Mesenchymal stem cell (in vitro differentiated cells and primary cell): ENCODE data around the gene GAPDHS.

Source experiments
- DNase-seq: peaks from one replicate; pipeline ENCODE4 v3.0.0-alpha.2; 2013
- H2AFZ ChIP-seq: one replicate; pipeline ENCODE4 v1.6.1; 2013; ENCODE audit warnings: low read depth, mild to moderate bottlenecking, control low read depth, inconsistent platforms, low read length, moderate library complexity
- H2AK5ac ChIP-seq: 2 replicates; pipeline ENCODE4 v1.6.1; 2013; ENCODE audit warnings: low read length, moderate library complexity, mild to moderate bottlenecking, inconsistent platforms; ENCODE audit not compliant: severe bottlenecking
- H2BK120ac ChIP-seq: one replicate; pipeline ENCODE4 v1.6.1; 2013; ENCODE audit warnings: low read depth, mild to moderate bottlenecking, inconsistent platforms, low read length, moderate library complexity
- H2BK12ac ChIP-seq, 2 experiments: one replicate each; pipeline ENCODE4 v1.6.1; 2013; ENCODE audit warnings: inconsistent platforms in 2 of 2, low read length in 2 of 2, mild to moderate bottlenecking in 2 of 2, moderate library complexity in 2 of 2, control low read depth in 1 of 2
- H2BK15ac ChIP-seq: one replicate; pipeline ENCODE4 v1.6.1; 2013; ENCODE audit warnings: mild to moderate bottlenecking, low read depth, inconsistent platforms; ENCODE audit not compliant: poor library complexity, severe bottlenecking
- H2BK5ac ChIP-seq: 2 replicates; pipeline ENCODE4 v1.6.1; 2013; ENCODE audit warnings: low read depth, mild to moderate bottlenecking, low read length, control low read depth, inconsistent platforms; ENCODE audit not compliant: poor library complexity, severe bottlenecking
- H3K14ac ChIP-seq, 2 experiments: one replicate each; pipeline ENCODE4 v1.6.1; 2013; ENCODE audit warnings: inconsistent platforms in 2 of 2, low read length in 2 of 2, control low read depth in 1 of 2, mild to moderate bottlenecking in 1 of 2, moderate library complexity in 1 of 2
- H3K18ac ChIP-seq, 2 experiments: one replicate each; pipeline ENCODE4 v1.6.1; 2013; ENCODE audit warnings: inconsistent platforms in 2 of 2, low read length in 2 of 2, control low read depth in 1 of 2, low read depth in 1 of 2, mild to moderate bottlenecking in 1 of 2
- H3K23ac ChIP-seq, 2 experiments: one replicate each; pipeline ENCODE4 v1.6.1; 2013; ENCODE audit warnings: inconsistent platforms in 2 of 2, low read length in 2 of 2, mild to moderate bottlenecking in 2 of 2, moderate library complexity in 2 of 2, control low read depth in 1 of 2
- H3K27ac ChIP-seq: 2 replicates; pipeline ENCODE4 v1.5.1; 2013; ENCODE audit warnings: mild to moderate bottlenecking, moderate library complexity, low read length, control low read depth, inconsistent platforms; ENCODE audit not compliant: poor library complexity, severe bottlenecking
- H3K27me3 ChIP-seq, 2 experiments: 2 replicates each; pipeline versions ENCODE4 v1.6.1 to v1.7.0; 2013; ENCODE audit warnings: low read length in 2 of 2, mild to moderate bottlenecking in 2 of 2, moderate library complexity in 2 of 2, control low read depth in 1 of 2, inconsistent platforms in 1 of 2; ENCODE audit not compliant: control insufficient read depth in 1 of 2, insufficient read depth in 1 of 2
- H3K36me3 ChIP-seq, 2 experiments: 2 replicates each; pipeline versions ENCODE4 v1.6.1 to v1.7.0; 2013; ENCODE audit warnings: low read length in 2 of 2, control low read depth in 1 of 2, inconsistent platforms in 1 of 2, low read depth in 1 of 2, mild to moderate bottlenecking in 1 of 2; ENCODE audit not compliant: insufficient read depth in 2 of 2, control insufficient read depth in 1 of 2
- H3K4ac ChIP-seq, 2 experiments: one replicate each; pipeline ENCODE4 v1.6.1; 2013; ENCODE audit warnings: inconsistent platforms in 2 of 2, low read length in 2 of 2, mild to moderate bottlenecking in 2 of 2, moderate library complexity in 2 of 2, control low read depth in 1 of 2, low read depth in 1 of 2
- H3K4me1 ChIP-seq: 2 replicates; pipeline ENCODE4 v1.6.1; 2013; ENCODE audit warnings: low read depth, low read length, control low read depth; ENCODE audit not compliant: control insufficient read depth, insufficient read depth
- H3K4me2 ChIP-seq: 2 replicates; pipeline ENCODE4 v1.6.1; 2013; ENCODE audit warnings: low read length, mild to moderate bottlenecking, inconsistent platforms; ENCODE audit not compliant: poor library complexity, severe bottlenecking
- H3K4me3 ChIP-seq, 2 experiments: 2 replicates each; pipeline versions ENCODE4 v1.5.1 to v1.7.0; 2013; ENCODE audit warnings: low read length in 2 of 2, mild to moderate bottlenecking in 2 of 2, control low read depth in 1 of 2, low read depth in 1 of 2; ENCODE audit not compliant: insufficient read depth in 1 of 2
- H3K79me1 ChIP-seq: replicated peaks from 2 replicates; pipeline ENCODE4 v1.6.1; 2013; ENCODE audit warnings: mild to moderate bottlenecking, control low read depth, low read length, inconsistent platforms; ENCODE audit not compliant: poor library complexity, severe bottlenecking
- H3K9ac ChIP-seq: 2 replicates; pipeline ENCODE4 v1.7.0; 2013; ENCODE audit warnings: mild to moderate bottlenecking, low read length, moderate library complexity
- H3K9me3 ChIP-seq: 2 replicates; pipeline ENCODE4 v1.7.0; 2013; ENCODE audit warnings: mild to moderate bottlenecking, low read length; ENCODE audit not compliant: control insufficient read depth
- H4K8ac ChIP-seq: one replicate; pipeline ENCODE4 v1.6.1; 2013; ENCODE audit warnings: inconsistent platforms, mild to moderate bottlenecking, low read length, moderate library complexity
- H4K91ac ChIP-seq: one replicate; pipeline ENCODE4 v1.6.1; 2013; ENCODE audit warnings: mild to moderate bottlenecking, low read length, inconsistent platforms
- WGBS: methylation state at CpG from one replicate; pipeline ENCODE4 v1.1.7; 2013; ENCODE audit warnings: mixed read lengths; 5-methylcytosine and 5-hydroxymethylcytosine counted together

The GAPDHS gene

GRCh38 chr19:35559281-35559659, 26.0 kb downstream of the GAPDHS start:
- H3K4me1 ChIP-seq, result peaks cover 14% of the 10 kb centered on the region
- 87% methylated on average over 10 of the region's 11 CpGs for WGBS
- H3K23ac ChIP-seq, result peak overlapping the region in 1 of 2 experiments; percentile 37

GRCh38 chr19:35559781-35560180, 26.5 kb downstream of the GAPDHS start:
- no peaks in the 10 kb centered on the region for H3K36me3 ChIP-seq
- no peak overlapping the region for H3K27ac ChIP-seq
- no peak overlapping the region for H3K23ac ChIP-seq
- no peak overlapping the region for H2BK120ac ChIP-seq
- no peak overlapping the region for H4K8ac ChIP-seq
- H2AK5ac ChIP-seq, result no peak overlapping the region
- H2BK12ac ChIP-seq, result no peak overlapping the region
- H3K4me2 ChIP-seq, result no peak overlapping the region
- H2BK5ac ChIP-seq, result no peak overlapping the region
- no peak overlapping the region for H4K91ac ChIP-seq
- H3K79me1 ChIP-seq, result no peaks in the 10 kb centered on the region
- peaks cover 14% of the 10 kb centered on the region for H3K4me1 ChIP-seq
- no peak overlapping the region for H3K4me3 ChIP-seq
- no peak overlapping the region for H2AFZ ChIP-seq
- no peak overlapping the region for H3K9ac ChIP-seq
- no peak overlapping the region for H3K18ac ChIP-seq
- H3K14ac ChIP-seq, result no peak overlapping the region
- WGBS, result 89% methylated on average over 23 of the region's 23 CpGs
- H2BK15ac ChIP-seq, result no peak overlapping the region
- H3K4ac ChIP-seq, result no peak overlapping the region
- no peak for DNase-seq
- H3K9me3 ChIP-seq, result no peaks in the 10 kb centered on the region
- peaks cover 31 to 89% of the 10 kb centered on the region in 2 experiments for H3K27me3 ChIP-seq

More at GRCh38 chr19:35559281-35559659, 26.0 kb downstream of the GAPDHS start:
- no peaks in the 10 kb centered on the region for H3K9me3 ChIP-seq
- no peak overlapping the region for H2AK5ac ChIP-seq
- H3K36me3 ChIP-seq, result no peaks in the 10 kb centered on the region
- no peak overlapping the region for H3K4ac ChIP-seq
- H2AFZ ChIP-seq, result no peak overlapping the region
- no peak overlapping the region for H2BK15ac ChIP-seq
- H3K14ac ChIP-seq, result no peak overlapping the region
- H3K79me1 ChIP-seq, result no peaks in the 10 kb centered on the region
- DNase-seq, result no peak
- H2BK120ac ChIP-seq, result no peak overlapping the region
- H4K91ac ChIP-seq, result no peak overlapping the region
- no peak overlapping the region for H4K8ac ChIP-seq
- H3K4me2 ChIP-seq, result no peak overlapping the region
- H3K27me3 ChIP-seq, result peaks cover 31 to 89% of the 10 kb centered on the region in 2 experiments
- H3K4me3 ChIP-seq, result no peak overlapping the region
- H3K9ac ChIP-seq, result no peak overlapping the region
- H2BK12ac ChIP-seq, result no peak overlapping the region
- no peak overlapping the region for H3K18ac ChIP-seq
- H2BK5ac ChIP-seq, result no peak overlapping the region
- no peak overlapping the region for H3K27ac ChIP-seq

GRCh38 chr19:35560271-35560670, 27.0 kb downstream of the GAPDHS start:
- Histone ChIP-seq H3K14ac (no peak overlapping the region), H2BK5ac (no peak overlapping the region), H4K91ac (no peak overlapping the region), H3K27ac (no peak overlapping the region), H2BK15ac (no peak overlapping the region), H3K9me3 (no peaks in the 10 kb centered on the region), H3K4me3 (no peak overlapping the region), H3K36me3 (no peaks in the 10 kb centered on the region), H3K4me1 (peaks cover 14% of the 10 kb centered on the region), H2BK120ac (no peak overlapping the region), H4K8ac (no peak overlapping the region), H3K4ac (no peak overlapping the region), H2BK12ac (no peak overlapping the region), H3K4me2 (no peak overlapping the region), H2AK5ac (no peak overlapping the region), H3K18ac (no peak overlapping the region), H3K9ac (no peak overlapping the region), H2AFZ (no peak overlapping the region), H3K79me1 (no peaks in the 10 kb centered on the region), H3K27me3 (peaks cover 31 to 89% of the 10 kb centered on the region in 2 experiments), H3K23ac (no peak overlapping the region)
- 91% methylated on average over 17 of the region's 18 CpGs for WGBS
- DNase-seq, result no peak

GRCh38 chr19:35560677-35561076, 27.4 kb downstream of the GAPDHS start:
- DNase-seq, result no peak
- H2BK5ac ChIP-seq, result no peak overlapping the region
- no peak overlapping the region for H3K18ac ChIP-seq
- H3K14ac ChIP-seq, result no peak overlapping the region
- H2BK15ac ChIP-seq, result no peak overlapping the region
- H2BK120ac ChIP-seq, result no peak overlapping the region
- no peak overlapping the region for H3K9ac ChIP-seq
- H3K79me1 ChIP-seq, result no peaks in the 10 kb centered on the region
- WGBS, result 68% methylated on average over 6 of the region's 6 CpGs
- no peak overlapping the region for H4K8ac ChIP-seq
- H2AFZ ChIP-seq, result no peak overlapping the region
- H3K9me3 ChIP-seq, result no peaks in the 10 kb centered on the region
- no peak overlapping the region for H3K4me3 ChIP-seq
- peaks cover 12% of the 10 kb centered on the region for H3K4me1 ChIP-seq
- H3K27ac ChIP-seq, result no peak overlapping the region
- H4K91ac ChIP-seq, result no peak overlapping the region
- H2BK12ac ChIP-seq, result no peak overlapping the region
- H3K4me2 ChIP-seq, result no peak overlapping the region
- H3K4ac ChIP-seq, result no peak overlapping the region
- no peak overlapping the region for H3K23ac ChIP-seq
- no peaks in the 10 kb centered on the region for H3K36me3 ChIP-seq
- H3K27me3 ChIP-seq, result peaks cover 31 to 88% of the 10 kb centered on the region in 2 experiments
- H2AK5ac ChIP-seq, result no peak overlapping the region
